GM18526 (cell line): ENCODE results near the gene ABHD10.

ENCODE experiments used
- POLR2A ChIP-seq: IDR thresholded peaks from 3 replicates; pipeline ENCODE4 v1.6.1; 2011; ENCODE audit not compliant: insufficient read length; ENCODE audit errors: extremely low read depth

Gene ABHD10

GRCh38 chr3:111954228-111954990, 24.4 kb upstream of the ABHD10 start:
- no peak for TF ChIP-seq POLR2A

- no peak for TF ChIP-seq POLR2A
Observed at GRCh38 chr3:111955876-111956275, 22.9 kb upstream of the ABHD10 start.

DNA sequence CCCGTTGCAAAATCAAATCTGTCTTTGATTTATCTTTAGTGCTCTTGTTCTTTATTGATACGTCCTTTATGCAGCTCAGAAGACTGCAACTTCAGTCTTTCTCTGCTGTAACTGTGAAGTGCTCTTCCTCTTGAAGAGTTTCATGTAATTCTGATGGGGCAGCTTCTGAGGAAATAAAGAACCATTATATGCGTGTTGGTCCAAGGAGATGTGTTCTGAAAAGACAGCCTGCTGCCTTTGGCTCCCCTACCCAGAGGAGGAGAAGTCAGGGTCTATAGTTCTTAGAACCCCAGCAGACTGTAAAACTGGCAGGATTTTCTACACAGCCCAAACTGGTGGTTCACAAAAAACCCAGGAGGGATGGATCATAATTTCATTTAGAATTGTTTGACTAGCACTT, 22.4 kb upstream of the ABHD10 start:
- no peak for TF ChIP-seq POLR2A

- TF ChIP-seq POLR2A: no peak
Observed at GRCh38 chr3:111956995-111957734, 21.7 kb upstream of the ABHD10 start.

DNA sequence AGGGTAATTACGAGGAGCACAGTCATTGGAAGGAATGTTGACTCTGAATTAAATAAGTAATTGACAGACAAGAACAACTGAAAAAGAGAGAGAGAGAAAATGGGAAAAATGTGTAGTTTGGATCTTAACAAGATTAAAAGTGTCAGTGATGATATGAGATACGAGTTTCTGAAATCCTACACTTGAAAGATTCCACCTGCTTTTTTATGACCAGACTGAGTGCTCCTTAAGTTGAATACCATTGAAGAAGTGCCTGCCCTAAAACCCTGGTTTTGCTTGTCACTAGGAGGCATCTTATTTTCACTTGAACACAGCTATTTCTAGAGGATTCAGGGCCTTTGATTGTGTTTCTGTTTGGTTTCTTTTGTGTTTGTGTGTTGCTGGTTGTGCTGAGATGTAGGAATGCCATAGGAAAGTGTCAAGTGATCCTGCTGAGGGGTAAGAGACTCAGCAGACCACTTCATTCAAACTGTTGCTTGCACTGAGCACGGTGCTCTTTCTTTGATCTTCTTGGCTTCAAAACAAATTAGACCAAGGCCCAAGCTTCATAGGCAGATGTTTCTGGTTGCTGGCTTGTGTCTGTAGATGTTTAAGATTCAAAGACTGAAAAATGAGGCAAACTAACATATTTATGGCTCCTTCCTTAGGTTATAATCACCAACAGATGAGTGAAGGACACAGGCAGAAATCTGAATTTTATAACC, 17.2 kb upstream of the ABHD10 start:
- no peak for TF ChIP-seq POLR2A

- TF ChIP-seq POLR2A: no peak
Observed at GRCh38 chr3:111963424-111963823, 15.4 kb upstream of the ABHD10 start.

DNA sequence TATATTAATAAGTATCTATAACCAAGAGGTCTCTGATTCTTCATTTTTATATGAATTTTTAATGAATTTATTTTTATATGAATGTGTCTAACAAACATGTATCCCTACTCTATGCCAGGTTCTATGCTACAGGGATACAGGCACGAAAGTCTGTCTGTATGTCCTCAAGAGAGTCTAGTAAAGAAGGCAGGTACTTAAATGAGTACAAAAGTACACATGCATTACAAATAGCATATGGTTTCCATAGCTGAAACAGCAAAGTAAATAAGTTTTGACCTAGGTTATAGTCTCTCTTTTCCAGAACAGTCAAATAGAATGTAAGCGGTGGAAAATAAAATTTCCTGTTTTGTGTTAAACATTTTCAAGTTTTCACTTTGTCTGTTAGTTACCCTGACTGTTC, 13.3 kb upstream of the ABHD10 start:
- no peak for TF ChIP-seq POLR2A

GRCh38 chr3:111967068-111967467, 11.8 kb upstream of the ABHD10 start:
- no peak for TF ChIP-seq POLR2A

DNA sequence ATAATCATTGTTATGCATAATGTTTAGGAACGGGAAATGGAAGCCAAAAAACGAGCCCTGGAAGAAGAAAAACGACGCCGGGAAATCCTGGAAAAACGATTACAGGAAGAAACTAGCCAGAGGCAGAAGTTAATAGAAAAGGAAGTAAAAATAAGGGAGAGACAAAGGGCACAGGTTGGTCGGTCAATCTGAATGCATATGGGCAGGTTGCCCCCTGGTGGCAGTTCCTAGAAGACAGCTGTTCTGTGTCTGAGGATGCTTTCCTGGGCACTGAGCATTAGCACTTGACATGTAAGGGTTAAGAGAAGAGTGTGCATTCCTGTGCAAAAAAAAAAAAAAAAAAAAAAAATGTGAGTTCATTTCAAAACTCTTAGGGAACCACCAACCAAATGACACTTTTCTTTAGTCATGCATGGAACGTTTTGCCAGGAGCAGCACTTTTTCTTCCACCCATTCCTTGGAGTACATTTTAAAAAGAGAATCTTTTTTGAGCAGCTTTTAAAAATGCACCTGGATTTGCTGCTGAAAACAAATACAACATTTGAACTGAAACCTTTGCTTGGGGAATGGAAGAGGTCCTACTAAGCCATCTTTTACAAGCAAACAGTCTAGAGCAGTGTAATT, 11.1 kb upstream of the ABHD10 start:
- no peak for TF ChIP-seq POLR2A

- no peak for TF ChIP-seq POLR2A
Observed at GRCh38 chr3:111968319-111969054, 10.3 kb upstream of the ABHD10 start.

- TF ChIP-seq POLR2A: no peak
Observed at GRCh38 chr3:111970376-111970775, 8.4 kb upstream of the ABHD10 start.

DNA sequence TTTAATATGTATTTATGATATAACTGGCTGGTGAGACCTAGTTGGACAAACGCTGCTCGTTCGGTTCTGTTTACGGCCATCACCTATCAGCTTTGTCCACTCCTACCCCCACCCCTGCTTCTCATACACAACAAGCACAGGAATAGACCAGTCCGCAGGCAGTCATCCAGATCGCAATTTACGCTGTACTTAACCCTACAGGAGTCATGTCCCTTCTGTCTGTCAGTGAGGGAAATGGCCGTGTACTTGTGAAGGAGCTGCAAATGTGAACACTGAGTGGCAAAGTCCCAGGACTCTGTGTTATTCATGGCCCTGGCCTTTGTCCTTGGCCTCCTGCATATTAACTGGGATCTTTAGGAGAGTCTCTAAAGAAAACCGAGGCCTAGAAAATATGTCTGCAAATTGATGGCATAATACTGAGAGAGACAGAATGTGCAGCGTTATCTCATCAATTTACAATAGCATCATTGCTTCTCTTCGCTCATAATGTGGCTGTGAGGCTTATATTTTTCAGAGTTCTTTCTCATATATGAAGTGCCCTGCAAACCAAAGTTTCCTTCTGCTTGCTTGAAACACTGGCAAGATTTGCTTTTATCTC, 7.2 kb upstream of the ABHD10 start:
- TF ChIP-seq POLR2A: no peak

DNA sequence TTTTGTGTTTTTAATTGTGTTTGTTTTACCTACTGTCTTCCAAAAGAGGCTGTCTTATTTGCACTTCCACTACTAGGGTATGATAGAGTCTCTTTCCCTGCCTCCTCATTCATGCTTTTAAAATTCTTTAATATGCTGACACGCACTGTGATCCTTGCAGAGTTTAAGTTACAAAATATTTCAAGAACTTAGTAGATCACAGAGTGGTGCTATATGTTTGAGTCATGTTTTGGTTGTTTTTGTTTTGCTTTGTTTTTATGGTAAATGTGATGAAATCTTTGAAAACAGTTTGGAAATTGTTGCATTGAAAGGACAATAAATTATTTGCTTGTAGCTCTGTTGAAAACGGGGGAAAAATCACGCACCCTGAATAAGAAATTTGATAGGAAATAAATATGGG, 5.9 kb upstream of the ABHD10 start:
- TF ChIP-seq POLR2A: no peak

- TF ChIP-seq POLR2A: no peak
Observed at GRCh38 chr3:111975131-111975530, 3.7 kb upstream of the ABHD10 start.
